ENCODE results near the gene ZNF761. TPM values are rescaled to one million over a fixed set of nuclear protein-coding genes. Genes with fewer than 3 reads are reported as not detected.

ZNF761 gene
- total RNA-seq, 1 experiment from 2014 or later: 22.2 TPM

Other genes with a start within 250 kb of the ZNF761 start
- 1.1 and 8.2 TPM in 2 replicates for gene ZNF665, start 238.6 kb upstream of the ZNF761 start, total RNA-seq (2014; rRNA removed; shearing (Covaris generic))
- 6.4 and 7.7 TPM in 2 replicates for gene ZNF677, start 177.1 kb upstream of the ZNF761 start, total RNA-seq (2014; rRNA removed; shearing (Covaris generic))
- not detected in 2 replicates for gene VN1R2, start 173.7 kb upstream of the ZNF761 start, total RNA-seq (2014; rRNA removed; shearing (Covaris generic))
- gene VN1R4, start 164.3 kb upstream of the ZNF761 start, total RNA-seq (2014; rRNA removed; shearing (Covaris generic)): not detected in 2 replicates
- 8.3 and 13.6 TPM in 2 replicates for gene ZNF845, start 98.2 kb upstream of the ZNF761 start, total RNA-seq (2014; rRNA removed; shearing (Covaris generic))
- 8.7 and 9.3 TPM in 2 replicates for gene ZNF525, start 66.3 kb upstream of the ZNF761 start, total RNA-seq (2014; rRNA removed; shearing (Covaris generic))
- gene ZNF765, start 36.8 kb upstream of the ZNF761 start, total RNA-seq (2014; rRNA removed; shearing (Covaris generic)): 10.1 and 10.9 TPM in 2 replicates
- gene ZNF813, start 35.7 kb downstream of the ZNF761 start, total RNA-seq (2014; rRNA removed; shearing (Covaris generic)): 3.7 and 4.2 TPM in 2 replicates
- 5.3 and 12.3 TPM in 2 replicates for gene ZNF331, start 106.2 kb downstream of the ZNF761 start, total RNA-seq (2014; rRNA removed; shearing (Covaris generic))
- gene DPRX, start 200.0 kb downstream of the ZNF761 start, total RNA-seq (2014; rRNA removed; shearing (Covaris generic)): not detected in 2 replicates

All from M059J (cell line).